ENCODE data around the gene FAM153A.
"Not testable (repeated sequence)": the region's sequence is repeated elsewhere in the genome, so short reads cannot be mapped to it uniquely, and the experiment has no call there.

The FAM153A gene
- 29.3 reads per million, percentile 55 among the genes with 10 or more reads in this experiment for total RNA-seq

DNA sequence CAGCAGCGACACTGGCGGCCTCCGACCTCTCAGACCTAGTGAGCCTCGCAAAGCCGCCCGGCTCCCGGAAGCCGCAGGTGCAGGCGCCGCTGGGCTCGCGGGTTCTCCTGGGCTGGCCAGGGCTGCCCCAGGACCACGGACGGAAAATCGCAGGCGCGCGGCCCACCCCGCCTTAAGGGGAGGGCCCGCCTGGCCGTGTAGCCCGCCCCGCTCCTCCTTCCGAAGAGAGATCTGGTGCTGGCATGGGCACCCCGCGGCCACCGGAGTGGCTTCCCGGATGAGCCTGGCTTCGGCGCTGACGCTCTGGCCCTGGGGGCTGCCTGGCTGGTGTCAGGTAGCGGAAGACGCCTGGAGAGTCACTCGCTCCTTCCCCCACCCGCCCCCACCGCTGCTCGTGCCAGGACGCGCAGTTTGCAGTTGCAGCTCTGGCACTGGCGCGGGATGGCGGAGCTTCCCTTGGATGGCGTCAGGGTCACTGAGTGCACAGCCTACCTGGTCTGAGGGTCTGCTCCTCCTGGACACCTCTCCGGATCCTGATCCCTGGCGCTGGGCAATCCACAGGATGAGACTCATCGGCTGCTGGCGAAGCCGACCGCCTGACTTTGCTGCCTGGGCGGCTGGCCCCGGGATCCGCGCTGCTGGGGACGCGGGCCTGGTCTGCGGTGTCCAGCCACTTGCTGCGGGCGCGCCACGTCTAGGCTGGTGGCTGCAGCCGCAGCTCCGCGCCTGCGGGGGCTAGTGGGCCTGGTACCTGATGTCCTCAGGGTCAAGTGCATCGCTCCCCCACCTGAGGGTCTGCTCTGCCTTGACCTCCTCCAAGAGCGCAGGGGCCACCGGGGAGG, at the start of gene FAM153A:
FAM153A (minus strand) TSS at position 108 of the 842 bp plus-strand sequence.
- not testable (repeated sequence) for DNase-seq

DNA sequence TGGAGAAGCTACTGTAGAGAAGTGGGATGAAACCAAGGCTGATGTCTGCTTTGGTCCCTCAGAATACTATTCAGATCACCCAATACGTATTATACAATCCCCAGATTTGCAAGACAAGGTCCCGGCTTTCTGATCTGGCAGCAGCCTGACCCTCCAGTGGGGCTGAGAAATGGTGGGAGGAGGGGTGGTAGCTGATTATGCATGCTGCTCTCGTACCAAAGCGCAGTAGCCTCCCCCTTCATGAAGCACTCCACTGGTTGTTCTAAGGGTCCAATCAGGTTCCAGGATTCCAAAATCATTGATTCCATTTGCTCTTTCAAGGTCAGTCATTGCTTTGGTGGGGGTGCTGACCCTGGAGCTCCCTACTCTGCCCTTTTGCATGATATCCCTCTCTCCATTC, 49.6 kb upstream of the FAM153A start:
- not testable (repeated sequence) for DNase-seq

GRCh38 chr5:177826073-177826472, 43.4 kb upstream of the FAM153A start:
- not testable (repeated sequence) for DNase-seq

DNA sequence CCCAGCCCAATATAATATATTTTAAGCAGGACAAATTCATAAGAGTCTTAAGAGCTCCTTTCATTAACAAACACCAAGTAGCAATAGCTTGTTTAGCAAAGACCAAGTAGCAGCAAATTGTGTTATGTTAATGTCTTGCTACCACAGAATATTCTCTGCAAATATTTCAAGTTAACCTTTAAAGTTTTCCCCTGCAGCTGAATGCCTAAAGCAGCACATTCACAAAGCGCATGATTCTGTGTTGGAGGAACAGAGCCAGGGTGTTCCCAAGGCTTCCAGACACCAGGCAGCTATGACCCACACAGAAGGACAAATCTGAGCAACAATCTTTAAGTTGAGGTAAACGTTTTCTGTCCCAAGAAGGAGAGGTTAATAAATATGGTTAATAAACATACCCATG, 42.1 kb upstream of the FAM153A start:
- not testable (repeated sequence) for DNase-seq

- not testable (repeated sequence) for DNase-seq
Measured at GRCh38 chr5:177822489-177822888, 39.8 kb upstream of the FAM153A start.

- DNase-seq: not testable (repeated sequence)
Measured at GRCh38 chr5:177819664-177820063, 37.0 kb upstream of the FAM153A start.

DNA sequence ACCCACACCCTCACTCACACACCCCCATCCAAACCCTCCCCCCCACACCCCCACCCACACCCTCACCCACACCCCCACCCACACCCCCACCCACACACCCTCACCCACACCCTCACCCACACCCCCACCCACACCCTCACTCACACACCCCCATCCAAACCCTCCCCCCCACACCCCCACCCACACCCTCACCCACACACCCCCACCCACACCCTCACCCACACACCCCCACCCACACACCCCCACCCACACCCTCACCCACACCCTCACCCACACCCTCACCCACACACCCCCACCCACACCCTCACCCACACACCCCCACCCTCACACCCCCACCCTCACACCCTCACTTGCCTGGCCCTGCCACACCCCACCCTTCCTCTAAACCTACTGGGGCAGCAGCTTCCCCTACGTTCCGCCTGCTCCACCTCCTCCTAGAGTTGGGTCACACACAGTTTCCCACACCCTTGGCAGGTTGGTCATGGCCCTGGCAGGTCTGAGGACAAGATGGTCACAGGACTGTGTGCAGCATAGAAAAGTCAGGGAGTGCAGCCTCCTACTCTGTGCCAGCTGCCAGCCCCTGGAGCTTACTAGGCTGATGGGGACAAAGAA, 30.2 kb upstream of the FAM153A start:
- not testable (repeated sequence) for DNase-seq

GRCh38 chr5:177812160-177812743, 29.6 kb upstream of the FAM153A start:
- not testable (repeated sequence) for DNase-seq

- not testable (repeated sequence) for DNase-seq
Measured at GRCh38 chr5:177809209-177809913, 26.7 kb upstream of the FAM153A start.

DNA sequence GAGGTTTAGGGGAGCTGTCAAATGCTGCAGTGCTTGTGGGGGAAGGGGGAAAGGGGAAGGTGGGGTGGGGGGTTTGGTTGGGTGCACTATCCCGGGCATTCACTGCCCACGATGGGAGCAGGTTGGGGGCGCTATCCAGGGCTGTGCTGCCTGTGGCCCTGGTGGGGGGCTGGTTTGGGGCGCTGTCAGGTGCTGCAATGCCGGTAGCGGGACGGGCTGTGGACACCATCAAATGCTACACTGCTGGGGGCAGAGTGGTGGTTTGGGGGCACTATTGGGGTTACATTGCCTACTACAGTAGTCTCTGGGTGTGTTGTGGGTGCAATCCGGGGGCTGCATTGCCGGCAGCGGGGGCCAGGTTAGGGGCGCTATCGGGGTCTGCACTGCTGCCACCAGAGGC, 25.7 kb upstream of the FAM153A start:
- not testable (repeated sequence) for DNase-seq

- not testable (repeated sequence) for DNase-seq
Measured at GRCh38 chr5:177807265-177807664, 24.6 kb upstream of the FAM153A start.

GRCh38 chr5:177801427-177801826, 18.7 kb upstream of the FAM153A start:
- not testable (repeated sequence) for DNase-seq

- not testable (repeated sequence) for DNase-seq
Measured at GRCh38 chr5:177798237-177798840, 15.6 kb upstream of the FAM153A start.

- not testable (repeated sequence) for DNase-seq
Measured at GRCh38 chr5:177793272-177793671, 10.6 kb upstream of the FAM153A start.

DNA sequence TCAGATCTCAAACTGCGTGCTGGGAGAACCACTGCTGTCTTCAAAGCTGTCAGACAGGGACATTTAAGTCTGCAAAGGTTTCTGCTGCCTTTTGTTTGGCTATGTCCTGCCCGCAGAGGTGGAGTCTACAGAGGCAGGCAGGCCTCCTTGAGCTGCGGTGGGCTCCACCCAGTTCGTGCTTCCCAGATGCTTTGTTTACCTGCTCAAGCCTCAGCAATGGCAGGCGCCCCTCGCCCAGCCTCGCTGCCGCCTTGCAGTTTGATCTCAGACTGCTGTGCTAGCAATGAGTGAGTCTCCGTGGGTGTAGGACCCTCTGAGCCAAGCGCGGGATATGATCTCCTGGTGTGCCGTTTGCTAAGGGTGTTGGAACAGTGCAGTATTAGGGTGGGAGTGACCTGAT, 8.9 kb upstream of the FAM153A start:
- not testable (repeated sequence) for DNase-seq

- not testable (repeated sequence) for DNase-seq
Measured at GRCh38 chr5:177782169-177782568, 530 bp downstream of the FAM153A start.

DNA sequence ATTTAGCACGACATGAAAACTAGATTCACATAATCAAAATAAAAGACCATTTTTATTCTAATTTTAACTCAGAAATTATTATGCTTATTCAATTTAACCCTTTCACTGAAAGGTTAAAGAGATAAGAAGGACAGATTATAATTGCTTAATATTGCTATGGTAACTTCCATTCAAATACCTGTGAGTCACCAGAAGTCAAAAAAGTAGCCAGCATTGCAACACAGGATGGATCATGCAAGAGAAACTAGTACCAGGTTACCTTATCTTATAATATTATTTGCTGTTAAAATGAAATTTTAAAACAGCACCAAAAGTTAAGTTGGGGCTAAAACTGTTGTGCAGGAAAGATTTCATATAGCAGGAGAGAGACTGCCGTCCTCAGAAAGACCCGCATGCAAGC, 11.5 kb downstream of the FAM153A start:
- DNase-seq: not testable (repeated sequence)

DNA sequence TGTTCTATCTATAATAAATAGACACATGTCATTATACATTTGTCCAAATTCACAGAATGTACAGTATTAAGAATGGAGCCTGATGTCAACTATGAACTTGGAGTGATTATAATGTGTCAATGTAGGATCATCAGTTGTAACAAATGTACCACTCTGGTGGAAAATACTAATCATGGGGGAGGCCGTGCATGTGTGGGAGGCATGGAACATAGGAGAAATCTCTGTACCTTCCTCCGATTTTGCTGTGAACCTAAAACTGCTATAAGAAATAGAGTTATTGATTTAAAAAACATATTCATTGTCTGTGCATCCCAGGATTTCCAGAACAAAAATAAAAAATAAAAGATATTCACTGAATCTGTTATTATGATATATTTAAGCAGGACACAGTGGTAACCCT, 12.1 kb downstream of the FAM153A start:
- not testable (repeated sequence) for DNase-seq

DNA sequence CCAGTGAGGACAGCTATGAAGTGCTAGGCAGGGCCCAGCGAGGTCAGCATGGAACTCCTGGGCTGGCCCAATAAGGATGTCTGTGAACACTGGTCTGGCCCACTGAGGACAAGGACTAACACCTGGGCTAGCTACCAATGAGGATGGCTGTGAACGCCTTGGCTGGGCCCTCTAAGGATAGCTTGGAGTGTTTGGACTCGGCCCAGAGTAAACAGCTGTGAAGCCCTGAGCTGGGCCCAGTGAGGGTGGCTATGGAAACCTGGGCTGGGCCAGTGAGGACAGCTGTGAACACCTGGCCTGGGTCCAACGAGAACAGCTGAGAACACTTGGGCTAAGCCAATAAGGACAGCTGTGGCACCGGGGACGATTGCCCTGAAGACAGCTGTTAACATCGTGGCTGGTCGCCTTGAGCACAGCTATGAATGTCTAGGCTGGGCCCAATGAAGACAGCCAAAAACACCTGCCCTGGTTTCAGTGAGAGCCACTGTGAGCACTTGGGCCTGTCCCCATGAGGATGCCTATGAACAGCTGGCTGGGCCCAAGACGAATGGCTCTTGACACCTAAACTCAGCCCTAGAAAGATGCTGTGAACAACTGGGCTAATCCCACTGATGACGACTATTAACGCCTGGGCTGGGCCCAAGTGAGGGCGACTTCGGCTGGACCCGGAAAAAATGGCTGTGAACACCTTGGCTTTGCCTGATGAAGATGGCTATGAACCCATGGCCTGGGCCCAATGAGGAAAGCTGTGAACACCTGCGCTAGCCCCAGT, 18.8 kb downstream of the FAM153A start:
- DNase-seq: not testable (repeated sequence)

DNA sequence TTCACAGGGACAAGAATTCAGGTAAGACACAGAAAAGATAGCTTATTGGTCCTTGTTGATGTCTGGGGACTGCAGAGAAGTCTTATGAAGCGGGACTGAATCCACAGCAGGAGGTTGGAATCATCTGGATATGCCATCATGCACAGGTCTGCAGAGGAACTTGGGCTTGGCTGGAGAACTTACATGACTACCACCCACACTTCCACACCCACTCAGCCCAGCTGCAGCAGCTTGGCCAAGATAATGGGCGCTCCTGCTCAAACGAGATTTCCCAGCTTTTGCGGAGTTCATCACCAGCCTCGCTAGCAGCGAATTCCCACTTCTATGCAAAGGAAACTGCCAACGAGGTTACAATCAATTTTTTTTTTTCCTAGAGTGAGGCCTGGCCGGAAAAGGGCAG, 21.7 kb downstream of the FAM153A start:
- not testable (repeated sequence) for DNase-seq

- DNase-seq: not testable (repeated sequence)
Measured at GRCh38 chr5:177747354-177747753, 35.3 kb downstream of the FAM153A start.

Data from effector CD4-positive, alpha-beta T cell (primary cell).